HepG2 (cell line): Measurements from ENCODE around the gene MLST8. TPM values are rescaled to one million over a fixed set of nuclear protein-coding genes. Genes with fewer than 3 reads are reported as not detected.
A peak's percentile ranks its signal among the peaks of the same experiment; 100 is the strongest.

Source experiments
- AKAP8 ChIP-seq: sonication (generic); formaldehyde crosslinking; IDR thresholded peaks from 2 replicates; pipeline ENCODE4 v1.5.1; 2020; ENCODE audit warnings: mild to moderate bottlenecking, missing genetic modification reagents
- FIP1L1 ChIP-seq: fragments of 200-400 bp; formaldehyde crosslinking; IDR thresholded peaks from 2 replicates; pipeline ENCODE4 v1.6.1; 2018; ENCODE audit warnings: low read depth, mild to moderate bottlenecking, low read length, moderate library complexity, borderline replicate concordance; ENCODE audit not compliant: insufficient read depth
- FOXM1 ChIP-seq: sonication (generic); formaldehyde crosslinking; IDR thresholded peaks from 2 replicates; pipeline ENCODE4 v1.5.0; 2020; ENCODE audit warnings: missing genetic modification reagents
- GRHL1 ChIP-seq: sonication (generic); formaldehyde crosslinking; conservative IDR thresholded peaks from 2 replicates; pipeline ENCODE4 v1.8.0; 2022; ENCODE audit warnings: missing genetic modification reagents
- HNF4G ChIP-seq, 2 experiments: sonication (generic) in 1 of 2; formaldehyde crosslinking in 1 of 2; IDR thresholded peaks; 2 replicates each; pipeline versions ENCODE4 v1.4.0 to v1.6.1; 2011 to 2020; ENCODE audit warnings: borderline replicate concordance in 2 of 2, low read depth in 2 of 2, mild to moderate bottlenecking in 2 of 2, low read length in 1 of 2, missing genetic modification reagents in 1 of 2, moderate library complexity in 1 of 2
- HOXA3 ChIP-seq: sonication (generic); formaldehyde crosslinking; IDR thresholded peaks from 2 replicates; pipeline ENCODE4 v1.5.0; 2020; ENCODE audit warnings: missing genetic modification reagents
- JUNB ChIP-seq: sonication (generic); formaldehyde crosslinking; IDR thresholded peaks from 2 replicates; pipeline ENCODE4 v1.8.0; 2022; ENCODE audit warnings: missing genetic modification reagents, mild to moderate bottlenecking, borderline replicate concordance
- NPAS2 ChIP-seq: sonication (generic); formaldehyde crosslinking; IDR thresholded peaks from 2 replicates; pipeline ENCODE4 v1.8.0; 2022; ENCODE audit warnings: mild to moderate bottlenecking, missing genetic modification reagents, borderline replicate concordance
- PBX2 ChIP-seq: IDR thresholded peaks from 2 replicates; pipeline ENCODE4 v1.6.1; 2016; ENCODE audit warnings: control low read depth
- PHF20 ChIP-seq: sonication (generic); formaldehyde crosslinking; IDR thresholded peaks from 2 replicates; pipeline ENCODE4 v1.5.0; 2020; ENCODE audit warnings: mild to moderate bottlenecking, missing genetic modification reagents
- PHF8 ChIP-seq: sonication (generic); formaldehyde crosslinking; IDR thresholded peaks from 2 replicates; pipeline ENCODE4 v1.5.0; 2020; ENCODE audit warnings: missing genetic modification reagents
- SKI ChIP-seq: fragments of 450-650 bp; IDR thresholded peaks from one replicate; pipeline ENCODE4 v1.6.1; 2018; ENCODE audit warnings: mild to moderate bottlenecking; ENCODE audit not compliant: partially characterized antibody
- SNAPC2 ChIP-seq: sonication (generic); formaldehyde crosslinking; IDR thresholded peaks from 2 replicates; pipeline ENCODE4 v1.8.1; 2022; ENCODE audit warnings: mild to moderate bottlenecking, missing genetic modification reagents
- TFAP4 ChIP-seq: sonication (generic); IDR thresholded peaks from 2 replicates; pipeline ENCODE4 v1.6.1; 2016; ENCODE audit warnings: low read depth, borderline replicate concordance
- TRIM22 ChIP-seq: fragments of 450-650 bp; IDR thresholded peaks from 2 replicates; pipeline ENCODE4 v1.6.1; 2017
- ZEB1 ChIP-seq: IDR thresholded peaks from 2 replicates; pipeline ENCODE4 v1.6.1; 2012; ENCODE audit warnings: mild to moderate bottlenecking, low read depth, inconsistent platforms; ENCODE audit not compliant: insufficient replicate concordance
- ZFP36L2 ChIP-seq: sonication (generic); formaldehyde crosslinking; IDR thresholded peaks from 2 replicates; pipeline ENCODE4 v1.4.0; 2020; ENCODE audit warnings: missing genetic modification reagents
- ZHX1 ChIP-seq: sonication (generic); formaldehyde crosslinking; IDR thresholded peaks from 2 replicates; pipeline ENCODE4 v1.8.1; 2022; ENCODE audit warnings: low read depth, mild to moderate bottlenecking, missing genetic modification reagents
- ZNF740 ChIP-seq: sonication (generic); formaldehyde crosslinking; IDR thresholded peaks from 2 replicates; pipeline ENCODE4 v1.4.0; 2020; ENCODE audit warnings: missing genetic modification reagents
- polyA plus RNA-seq, 8 experiments: library from polyadenylated mRNA; depleted of rRNA in 3 of 8; stranded (reverse) in 7 of 8; unstranded in 1 of 8; fragments of >200 nt; fragmentation: Illumina TruSeq in 4 of 8; extraction: Trizol in 4 of 8; gene quantifications; 2 replicates each; pipeline versions ENCODE4 v1.2.1 to v1.2.3, GENCODE V29; 2011 to 2016; ENCODE audit warnings: low read depth in 4 of 8, missing spikeins in 1 of 8, mixed read lengths in 1 of 8; ENCODE audit not compliant: insufficient read depth in 1 of 8
- total RNA-seq, 5 experiments: library from RNA; depleted of rRNA; stranded (reverse); fragments of >200 nt; fragmentation: Illumina TruSeq; extraction: Trizol; gene quantifications; 2 replicates each; pipeline ENCODE4 v1.2.3, GENCODE V29; 2016; ENCODE audit warnings: low read depth in 1 of 5

MLST8 gene
- total and polyA plus RNA-seq, 2 of the 13 experiments (the other 11 are each of a cell fraction or from before 2014, with no cell fraction given), result 30.8 to 72.7 TPM

- TF ChIP-seq GRHL1 (CRISPR knock-in tag) (no peak), ZNF740 (CRISPR knock-in tag) (peak; percentile 65; the same call in 1 of the 2 replicates), PHF8 (CRISPR knock-in tag) (no peak), NPAS2 (CRISPR knock-in tag) (no peak), ZEB1 (peak; percentile 7), ZHX1 (0 out of 2 replicates have a peak, but pooled peaks have one; percentile 31), PBX2 (CRISPR knock-in tag) (no peak), FOXM1 (CRISPR knock-in tag) (no peak), JUNB (CRISPR knock-in tag) (no peak), AKAP8 (CRISPR knock-in tag) (no peak), PHF20 (CRISPR knock-in tag) (peak; percentile 28; the same call in 1 of the 2 replicates), HNF4G (IDR thresholded peaks at IDR 0.05; ENCODE audit: borderline replicate concordance, low read depth, low read length) (peak; percentile 85), HNF4G (CRISPR knock-in tag; IDR thresholded peaks at IDR 0.05; ENCODE audit: borderline replicate concordance, low read depth) (peak; percentile 51; the same call in 1 of the 2 replicates), TRIM22 (no peak), SNAPC2 (CRISPR knock-in tag) (no peak), FIP1L1 (no peak), SKI (no peak), HOXA3 (0 out of 2 replicates have a peak, but pooled peaks have one; percentile 39), ZFP36L2 (CRISPR knock-in tag) (no peak), TFAP4 (no peak)
Observed at GRCh38 chr16:2189252-2189893, 15.9 kb upstream of the MLST8 start (continued).
